Ascending aorta (tissue), 2 donors: ENCODE data around the gene FKBP1B. TPM values are rescaled to one million over a fixed set of nuclear protein-coding genes. Genes with fewer than 3 reads are reported as not detected.

Source experiments
- DNase-seq, 2 donors: peaks; one replicate each; pipeline ENCODE4 v3.0.0-alpha.2; 2019; ENCODE audit warnings: low spot score in 2 of 2
- H3K27ac ChIP-seq, 2 donors: fragments of 200-600 bp; sonication (generic); one replicate each; pipeline ENCODE4 v1.5.1; 2016 to 2017; ENCODE audit warnings: mild to moderate bottlenecking in 1 of 2
- H3K27me3 ChIP-seq: fragments of 200-600 bp; sonication (generic); one replicate; pipeline ENCODE4 v1.5.1; 2017
- H3K36me3 ChIP-seq, 2 donors: fragments of 200-600 bp; sonication (generic); one replicate each; pipeline ENCODE4 v1.5.1; 2016
- H3K4me1 ChIP-seq, 2 donors: fragments of 200-600 bp; sonication (generic); one replicate each; pipeline ENCODE4 v1.5.1; 2016 to 2017; ENCODE audit warnings: mild to moderate bottlenecking in 1 of 2
- H3K4me3 ChIP-seq, 2 donors: fragments of 200-600 bp; sonication (generic); one replicate each; pipeline ENCODE4 v1.5.1; 2016 to 2017; ENCODE audit warnings: mild to moderate bottlenecking in 1 of 2
- H3K9me3 ChIP-seq, 2 donors: fragments of 200-600 bp; sonication (generic); one replicate each; pipeline ENCODE4 v1.5.1; 2016
- CTCF ChIP-seq, 3 experiments: fragments of 200-600 bp in 2 of 3; fragments of 450-650 bp in 1 of 3; sonication (generic) in 2 of 3; IDR thresholded peaks; one replicate each; pipeline ENCODE4 v1.5.1; 2016 to 2019; ENCODE audit warnings: antibody characterized with exemption in 3 of 3, mild to moderate bottlenecking in 1 of 3, moderate library complexity in 1 of 3
- intact Hi-C: fragments of 100-400 bp; cut with DNase I; formaldehyde crosslinking; loops from one replicate; pipeline ENCODE4 v1.15.1; 2023
- total RNA-seq: library from RNA; depleted of rRNA; stranded (reverse); fragments of >200 nt; gene quantifications from one replicate; pipeline ENCODE4 v1.1.0, GENCODE V29; 2016

FKBP1B gene
- total RNA-seq, 1 donor from 2014 or later: not detected

GRCh38 chr2:24110660-24111303 is 61.2 kb downstream of the FKBP1B start:
- Histone ChIP-seq H3K4me3 (no peak overlapping the region), H3K36me3 (peaks cover 0 to 4% of the 10 kb centered on the region in 2 donors), H3K9me3 (no peaks in the 10 kb centered on the region), H3K27me3 (no peaks in the 10 kb centered on the region), H3K4me1 (no peaks in the 10 kb centered on the region), H3K27ac (no peak overlapping the region)
- DNase-seq: no peak
- no peak for TF ChIP-seq CTCF (IDR thresholded peaks at IDR 0.05)
- intact Hi-C loops: no loop called here

DNA sequence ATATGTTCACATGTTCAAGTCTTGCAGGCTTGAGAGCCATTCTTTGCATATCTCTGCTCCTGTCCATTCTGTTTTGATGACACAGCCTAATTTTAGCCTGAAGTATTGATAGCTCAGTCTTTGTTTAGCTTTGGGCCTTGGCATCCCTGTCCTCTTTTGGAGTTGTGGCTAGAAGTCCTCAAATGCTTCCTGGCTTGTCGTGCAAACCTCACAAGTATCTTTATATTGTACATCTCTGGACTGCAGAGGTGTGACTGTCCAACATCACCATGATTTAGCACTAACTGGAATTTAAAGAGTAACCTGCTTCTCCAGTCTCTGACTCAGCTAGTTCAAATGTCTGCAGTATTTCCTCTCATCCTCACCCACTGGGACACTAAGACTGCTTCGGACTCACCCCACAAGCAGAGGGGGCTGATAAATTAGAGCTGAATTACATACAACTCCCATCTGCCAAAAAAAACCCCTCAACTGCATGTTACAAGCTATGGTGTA is 61.9 kb downstream of the FKBP1B start:
- Histone ChIP-seq H3K27ac (no peak overlapping the region), H3K9me3 (no peaks in the 10 kb centered on the region), H3K27me3 (no peaks in the 10 kb centered on the region), H3K4me1 (no peaks in the 10 kb centered on the region), H3K36me3 (peaks cover 0 to 4% of the 10 kb centered on the region in 2 donors), H3K4me3 (no peak overlapping the region)
- DNase-seq: no peak
- no peak for TF ChIP-seq CTCF (IDR thresholded peaks at IDR 0.05)
- intact Hi-C loops: no loop called here

Other genes with a start within 250 kb of the FKBP1B start
- 8.4 TPM for gene ATAD2B, start 122.6 kb upstream of the FKBP1B start, total RNA-seq
- 3.0 TPM for gene UBXN2A, start 109.3 kb upstream of the FKBP1B start, total RNA-seq
- gene MFSD2B, start 39.7 kb upstream of the FKBP1B start, total RNA-seq: not detected
- 1.9 TPM for gene WDCP, start 2.4 kb upstream of the FKBP1B start, total RNA-seq
- 26.9 TPM for gene SF3B6, start 26.6 kb downstream of the FKBP1B start, total RNA-seq
- 1.6 TPM for gene TP53I3, start 35.1 kb downstream of the FKBP1B start, total RNA-seq
- gene PFN4, start 73.6 kb downstream of the FKBP1B start, total RNA-seq: not detected
- gene FAM228B, start 73.7 kb downstream of the FKBP1B start, total RNA-seq: 144 TPM
- not detected for gene FAM228A, start 125.3 kb downstream of the FKBP1B start, total RNA-seq